Keratinocyte (primary cell): ENCODE data around the gene ZNF365. TPM values are rescaled to one million over a fixed set of nuclear protein-coding genes. Genes with fewer than 3 reads are reported as not detected.

ENCODE experiments used
- DNase-seq: peaks from one replicate; pipeline ENCODE4 v3.0.0-alpha.2; 2011; ENCODE audit warnings: low read depth, missing footprints, low spot score
- FAIRE-seq: peaks from 2 replicates; lab custom pipeline; 2011; peaks lifted over from hg19 to GRCh38; lab: Jason Lieb, UNC
- H2AFZ ChIP-seq: 2 replicates; pipeline ENCODE4 v1.6.0; 2012; ENCODE audit warnings: low read length, control low read depth, inconsistent platforms; ENCODE audit not compliant: control insufficient read depth
- H3K27ac ChIP-seq: 2 replicates; pipeline ENCODE4 v1.5.1; 2011; ENCODE audit warnings: low read length; ENCODE audit not compliant: control insufficient read depth, insufficient read depth
- H3K27me3 ChIP-seq: 3 replicates; pipeline ENCODE4 v1.6.0; 2011; ENCODE audit warnings: low read length; ENCODE audit not compliant: control insufficient read depth, insufficient read depth; ENCODE audit errors: extremely low read depth
- H3K36me3 ChIP-seq, 2 experiments: 2 replicates in 1 of 2; 3 replicates in 1 of 2; pipeline ENCODE4 v1.5.1; 2011; ENCODE audit warnings: low read length in 2 of 2, mild to moderate bottlenecking in 1 of 2; ENCODE audit not compliant: control insufficient read depth in 2 of 2, insufficient read depth in 2 of 2; ENCODE audit errors: extremely low read depth in 1 of 2
- H3K4me1 ChIP-seq: 3 replicates; pipeline ENCODE4 v1.5.1; 2011; ENCODE audit warnings: low read length; ENCODE audit not compliant: control insufficient read depth, insufficient read depth; ENCODE audit errors: extremely low read depth
- H3K4me2 ChIP-seq: 3 replicates; pipeline ENCODE4 v1.6.0; 2011; ENCODE audit warnings: low read depth, low read length; ENCODE audit not compliant: control insufficient read depth, insufficient read depth; ENCODE audit errors: extremely low read depth
- H3K4me3 ChIP-seq, 3 experiments: fragments of 200-600 bp in 1 of 3; sonication (generic) in 1 of 3; 2 replicates in 2 of 3; 3 replicates in 1 of 3; pipeline ENCODE4 v1.5.1; 2011 to 2016; ENCODE audit warnings: low read length in 3 of 3, mild to moderate bottlenecking in 3 of 3, control low read depth in 2 of 3, inconsistent platforms in 1 of 3, low read depth in 1 of 3, mixed read lengths in 1 of 3, mixed run types in 1 of 3, moderate library complexity in 1 of 3; ENCODE audit not compliant: control insufficient read depth in 2 of 3, insufficient read depth in 2 of 3; ENCODE audit errors: extremely low read depth in 1 of 3
- H3K79me2 ChIP-seq: 2 replicates; pipeline ENCODE4 v1.6.0; 2012; ENCODE audit warnings: low read length; ENCODE audit not compliant: control insufficient read depth, insufficient read depth
- H3K9ac ChIP-seq: 3 replicates; pipeline ENCODE4 v1.6.0; 2011; ENCODE audit warnings: low read length; ENCODE audit not compliant: control insufficient read depth, insufficient read depth; ENCODE audit errors: extremely low read depth
- H3K9me1 ChIP-seq: 3 replicates; pipeline ENCODE4 v1.6.0; 2011; ENCODE audit warnings: low read length; ENCODE audit not compliant: control insufficient read depth, insufficient read depth; ENCODE audit errors: extremely low read depth
- H3K9me3 ChIP-seq: 2 replicates; pipeline ENCODE4 v1.5.1; 2012; ENCODE audit warnings: low read depth, low read length; ENCODE audit not compliant: control insufficient read depth
- H4K20me1 ChIP-seq: 3 replicates; pipeline ENCODE4 v1.6.0; 2011; ENCODE audit warnings: low read length; ENCODE audit not compliant: control insufficient read depth, insufficient read depth; ENCODE audit errors: extremely low read depth
- CTCF ChIP-seq, 3 experiments: IDR thresholded peaks in 1 of 3; conservative IDR thresholded peaks in 1 of 3; optimal IDR thresholded peaks in 1 of 3; 2 replicates in 2 of 3; 3 replicates in 1 of 3; pipeline versions ENCODE3 to v1.5.1; 2011; ENCODE audit warnings: low read length in 3 of 3, mild to moderate bottlenecking in 3 of 3, moderate library complexity in 2 of 3, control low read depth in 1 of 3, inconsistent platforms in 1 of 3; ENCODE audit not compliant: insufficient read depth in 2 of 3; ENCODE audit errors: extremely low read depth in 1 of 3
- EZH2 ChIP-seq: IDR thresholded peaks from one replicate; pipeline ENCODE4 v1.6.1; 2012; ENCODE audit warnings: inconsistent platforms, mild to moderate bottlenecking, low read length, moderate library complexity
- dilution Hi-C: fragments of 300-500 bp; cut with MboI; formaldehyde crosslinking; loops from one replicate; pipeline ENCODE4 v1.7.0; 2020; ENCODE audit warnings: low sequenced_read_pairs; ENCODE audit not compliant: extremely low pct_ligation_motif_present
- polyA plus RNA-seq, 5 experiments: library from polyadenylated mRNA; depleted of rRNA in 3 of 5; stranded (reverse) in 3 of 5; stranded (forward) in 1 of 5; unstranded in 1 of 5; fragments of >200 nt; gene quantifications; 1 replicate in 1 of 5; 2 replicates in 3 of 5; 3 replicates in 1 of 5; pipeline versions ENCODE4 v1.2.1 to v1.2.3, GENCODE V29; 2011 to 2012; ENCODE audit warnings: missing spikeins in 2 of 5, low read depth in 1 of 5, low replicate concordance in 1 of 5

The ZNF365 gene
- polyA plus RNA-seq, 1 donor (not counting 4 experiments of a cell fraction or from before 2014, with no cell fraction given), result 15.9 TPM

- Histone ChIP-seq H3K9ac (no peak overlapping the region), H3K4me3 (no peak overlapping the region), H3K9me1 (no peaks in the 10 kb centered on the region), H3K27ac (peak overlapping the region; percentile 54), H3K4me1 (peaks cover 24% of the 10 kb centered on the region), H3K9me3 (no peaks in the 10 kb centered on the region), H3K4me2 (peak overlapping the region; percentile 4), H3K36me3 (no peaks in the 10 kb centered on the region), H3K79me2 (no peaks in the 10 kb centered on the region), H4K20me1 (no peaks in the 10 kb centered on the region), H3K27me3 (no peaks in the 10 kb centered on the region), H2AFZ (no peak overlapping the region)
- TF ChIP-seq CTCF (optimal IDR thresholded peaks at IDR 0.05 in 1 of 3, IDR thresholded peaks at IDR 0.05 in 1 of 3, conservative IDR thresholded peaks at IDR 0.05 in 1 of 3; ENCODE audit: extremely low read depth in 1 of 3, insufficient read depth in 2 of 3, low read length in 3 of 3) (no peak), EZH2 (no peak)
- DNase-seq (no peak), FAIRE-seq (no peak)
- dilution Hi-C loops, result no loop called here
Measured at GRCh38 chr10:62426600-62426999, 52.4 kb downstream of the ZNF365 start.

DNA sequence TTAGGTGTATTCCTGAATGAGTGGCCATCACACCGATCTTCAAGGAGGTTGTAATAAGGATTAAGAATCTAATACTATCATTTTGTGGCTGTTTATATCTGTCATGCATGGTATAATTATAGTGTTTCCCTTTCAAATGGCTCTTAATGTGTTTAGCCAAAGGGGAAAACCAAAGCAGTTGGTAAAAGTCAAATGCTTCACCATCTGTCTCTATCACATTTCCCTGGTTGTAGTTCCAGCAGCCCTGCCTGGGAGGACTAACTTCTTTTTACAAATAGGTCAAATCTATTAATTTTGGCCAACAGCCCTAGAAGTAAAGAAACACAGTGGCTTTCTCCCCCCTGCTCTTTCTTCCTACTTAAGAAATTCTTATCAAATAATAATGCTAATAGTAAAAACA is 56.7 kb downstream of the ZNF365 start:
- no peak overlapping the region for H3K27ac ChIP-seq
- DNase-seq (no peak), FAIRE-seq (no peak)
- TF ChIP-seq EZH2 (no peak), CTCF (optimal IDR thresholded peaks at IDR 0.05 in 1 of 3, IDR thresholded peaks at IDR 0.05 in 1 of 3, conservative IDR thresholded peaks at IDR 0.05 in 1 of 3; ENCODE audit: extremely low read depth in 1 of 3, insufficient read depth in 2 of 3, low read length in 3 of 3) (no peak)
- no peaks in the 10 kb centered on the region for H3K36me3 ChIP-seq
- no peaks in the 10 kb centered on the region for H3K79me2 ChIP-seq
- H3K27me3 ChIP-seq, result no peaks in the 10 kb centered on the region
- H3K9ac ChIP-seq, result no peak overlapping the region
- peaks cover 39% of the 10 kb centered on the region for H3K4me1 ChIP-seq
- dilution Hi-C loops, result no loop called here
- no peak overlapping the region for H3K4me2 ChIP-seq
- H2AFZ ChIP-seq, result peak overlapping the region; percentile 50
- no peaks in the 10 kb centered on the region for H4K20me1 ChIP-seq
- H3K9me3 ChIP-seq, result no peaks in the 10 kb centered on the region
- H3K4me3 ChIP-seq, result no peak overlapping the region
- no peaks in the 10 kb centered on the region for H3K9me1 ChIP-seq
